ENCODE data around the gene CLHC1.
A peak's percentile ranks its signal among the peaks of the same experiment; 100 is the strongest.

CLHC1 gene

GRCh38 chr2:55153584-55154299 lies 78.4 kb downstream of the CLHC1 start:
- Histone ChIP-seq H3K79me2 (ENCODE audit: control insufficient read depth, insufficient read depth, low read length) (no peaks in the 10 kb centered on the region), H3K4ac (ENCODE audit: low read depth, low read length) (no peak overlapping the region), H3K27ac (ENCODE audit: low read depth, low read length) (no peak overlapping the region), H4K5ac (ENCODE audit: low read length) (no peak overlapping the region), H3K9ac (ENCODE audit: low read length) (no peak overlapping the region), H2BK120ac (ENCODE audit: low read depth, low read length) (no peak overlapping the region), H3K27me3 (ENCODE audit: insufficient read depth, low read length, poor library complexity) (no peaks in the 10 kb centered on the region), H3K18ac (ENCODE audit: low read length) (no peak overlapping the region), H4K8ac (ENCODE audit: low read depth, low read length) (no peak overlapping the region), H2BK15ac (replicated peaks; ENCODE audit: low read depth) (no peak overlapping the region), H3K4me1 (ENCODE audit: control insufficient read depth, low read depth, low read length) (peaks cover 16% of the 10 kb centered on the region), H3K56ac (ENCODE audit: low read length) (no peak overlapping the region), H3K23ac (ENCODE audit: low read length) (no peak overlapping the region), H3K4me2 (ENCODE audit: low read length) (no peak overlapping the region), H3K36me3 (ENCODE audit: control insufficient read depth, insufficient read depth, low read length) (no peaks in the 10 kb centered on the region), H3K4me3 (ENCODE audit: low read length) (no peak overlapping the region), H2AK5ac (ENCODE audit: low read length) (no peak overlapping the region), H2BK5ac (ENCODE audit: low read length) (no peak overlapping the region), H3K79me1 (ENCODE audit: low read length) (no peaks in the 10 kb centered on the region)
- no peak for DNase-seq
- no CpG with 5 or more reads among the region's 10 CpGs for WGBS (ENCODE audit: extremely low coverage, insufficient coverage, low lambda C conversion rate)

- Histone ChIP-seq H3K79me1 (ENCODE audit: low read length) (no peaks in the 10 kb centered on the region), H3K4ac (ENCODE audit: low read depth, low read length) (no peak overlapping the region), H3K4me3 (ENCODE audit: low read length) (no peak overlapping the region), H3K36me3 (ENCODE audit: control insufficient read depth, insufficient read depth, low read length) (no peaks in the 10 kb centered on the region), H4K8ac (ENCODE audit: low read depth, low read length) (no peak overlapping the region), H2BK120ac (ENCODE audit: low read depth, low read length) (no peak overlapping the region), H2BK5ac (ENCODE audit: low read length) (no peak overlapping the region), H3K4me2 (ENCODE audit: low read length) (no peak overlapping the region), H2AK5ac (ENCODE audit: low read length) (no peak overlapping the region), H3K18ac (ENCODE audit: low read length) (no peak overlapping the region), H3K79me2 (ENCODE audit: control insufficient read depth, insufficient read depth, low read length) (no peaks in the 10 kb centered on the region), H3K4me1 (ENCODE audit: control insufficient read depth, low read depth, low read length) (peaks cover 14% of the 10 kb centered on the region), H3K23ac (ENCODE audit: low read length) (no peak overlapping the region), H3K27ac (ENCODE audit: low read depth, low read length) (no peak overlapping the region), H4K5ac (ENCODE audit: low read length) (no peak overlapping the region), H2BK15ac (replicated peaks; ENCODE audit: low read depth) (no peak overlapping the region), H3K9ac (ENCODE audit: low read length) (no peak overlapping the region), H3K27me3 (ENCODE audit: insufficient read depth, low read length, poor library complexity) (no peaks in the 10 kb centered on the region), H3K56ac (ENCODE audit: low read length) (no peak overlapping the region)
- WGBS (ENCODE audit: extremely low coverage, insufficient coverage, low lambda C conversion rate), result no CpG with 5 or more reads among the region's 14 CpGs
- DNase-seq, result no peak
Measured at GRCh38 chr2:55152475-55153412, 79.3 kb downstream of the CLHC1 start.

GRCh38 chr2:55151733-55152433 lies 80.2 kb downstream of the CLHC1 start:
- Histone ChIP-seq H2BK5ac (ENCODE audit: low read length) (no peak overlapping the region), H3K27ac (ENCODE audit: low read depth, low read length) (no peak overlapping the region), H3K4me3 (ENCODE audit: low read length) (no peak overlapping the region), H3K9ac (ENCODE audit: low read length) (no peak overlapping the region), H3K4me1 (ENCODE audit: control insufficient read depth, low read depth, low read length) (peaks cover 7% of the 10 kb centered on the region), H3K56ac (ENCODE audit: low read length) (no peak overlapping the region), H2AK5ac (ENCODE audit: low read length) (no peak overlapping the region), H3K79me1 (ENCODE audit: low read length) (no peaks in the 10 kb centered on the region), H4K5ac (ENCODE audit: low read length) (no peak overlapping the region), H2BK120ac (ENCODE audit: low read depth, low read length) (no peak overlapping the region), H3K79me2 (ENCODE audit: control insufficient read depth, insufficient read depth, low read length) (no peaks in the 10 kb centered on the region), H3K36me3 (ENCODE audit: control insufficient read depth, insufficient read depth, low read length) (no peaks in the 10 kb centered on the region), H4K8ac (ENCODE audit: low read depth, low read length) (no peak overlapping the region), H3K4me2 (ENCODE audit: low read length) (no peak overlapping the region), H3K23ac (ENCODE audit: low read length) (no peak overlapping the region), H2BK15ac (replicated peaks; ENCODE audit: low read depth) (no peak overlapping the region), H3K27me3 (ENCODE audit: insufficient read depth, low read length, poor library complexity) (no peaks in the 10 kb centered on the region), H3K4ac (ENCODE audit: low read depth, low read length) (no peak overlapping the region), H3K18ac (ENCODE audit: low read length) (no peak overlapping the region)
- no peak for DNase-seq

- H2BK5ac ChIP-seq (ENCODE audit: low read length), result no peak overlapping the region
Measured at GRCh38 chr2:55150834-55151233, 81.3 kb downstream of the CLHC1 start.

GRCh38 chr2:55148269-55148668 lies 83.8 kb downstream of the CLHC1 start:
- Histone ChIP-seq H2AK5ac (ENCODE audit: low read length) (no peak overlapping the region), H2BK120ac (ENCODE audit: low read depth, low read length) (no peak overlapping the region), H4K8ac (ENCODE audit: low read depth, low read length) (no peak overlapping the region), H3K9ac (ENCODE audit: low read length) (no peak overlapping the region), H3K23ac (ENCODE audit: low read length) (no peak overlapping the region), H3K79me2 (ENCODE audit: control insufficient read depth, insufficient read depth, low read length) (no peaks in the 10 kb centered on the region), H3K4me2 (ENCODE audit: low read length) (no peak overlapping the region), H3K4me3 (ENCODE audit: low read length) (no peak overlapping the region), H2BK5ac (ENCODE audit: low read length) (no peak overlapping the region), H3K18ac (ENCODE audit: low read length) (no peak overlapping the region), H3K4me1 (ENCODE audit: control insufficient read depth, low read depth, low read length) (peaks cover 3% of the 10 kb centered on the region), H3K4ac (ENCODE audit: low read depth, low read length) (no peak overlapping the region), H3K27ac (ENCODE audit: low read depth, low read length) (no peak overlapping the region), H3K79me1 (ENCODE audit: low read length) (no peaks in the 10 kb centered on the region), H2BK15ac (replicated peaks; ENCODE audit: low read depth) (no peak overlapping the region), H3K36me3 (ENCODE audit: control insufficient read depth, insufficient read depth, low read length) (no peaks in the 10 kb centered on the region), H3K56ac (ENCODE audit: low read length) (no peak overlapping the region), H3K27me3 (ENCODE audit: insufficient read depth, low read length, poor library complexity) (no peaks in the 10 kb centered on the region), H4K5ac (ENCODE audit: low read length) (no peak overlapping the region)
- WGBS (ENCODE audit: extremely low coverage, insufficient coverage, low lambda C conversion rate), result no CpG with 5 or more reads among the region's 2 CpGs
- peak; percentile 37 for DNase-seq

More at GRCh38 chr2:55150834-55151233, 81.3 kb downstream of the CLHC1 start:
- DNase-seq, result no peak
- Histone ChIP-seq H3K4ac (ENCODE audit: low read depth, low read length) (no peak overlapping the region), H3K27me3 (ENCODE audit: insufficient read depth, low read length, poor library complexity) (no peaks in the 10 kb centered on the region), H3K79me1 (ENCODE audit: low read length) (no peaks in the 10 kb centered on the region), H3K4me1 (ENCODE audit: control insufficient read depth, low read depth, low read length) (peaks cover 3% of the 10 kb centered on the region), H3K23ac (ENCODE audit: low read length) (no peak overlapping the region), H2BK15ac (replicated peaks; ENCODE audit: low read depth) (no peak overlapping the region), H3K79me2 (ENCODE audit: control insufficient read depth, insufficient read depth, low read length) (no peaks in the 10 kb centered on the region), H3K56ac (ENCODE audit: low read length) (no peak overlapping the region), H3K4me3 (ENCODE audit: low read length) (no peak overlapping the region), H3K27ac (ENCODE audit: low read depth, low read length) (no peak overlapping the region), H2BK120ac (ENCODE audit: low read depth, low read length) (no peak overlapping the region), H4K5ac (ENCODE audit: low read length) (no peak overlapping the region), H2AK5ac (ENCODE audit: low read length) (no peak overlapping the region), H3K4me2 (ENCODE audit: low read length) (no peak overlapping the region), H4K8ac (ENCODE audit: low read depth, low read length) (no peak overlapping the region), H3K9ac (ENCODE audit: low read length) (no peak overlapping the region), H3K36me3 (ENCODE audit: control insufficient read depth, insufficient read depth, low read length) (no peaks in the 10 kb centered on the region), H3K18ac (ENCODE audit: low read length) (no peak overlapping the region)
- no CpG with 5 or more reads among the region's 3 CpGs for WGBS (ENCODE audit: extremely low coverage, insufficient coverage, low lambda C conversion rate)

Data from mesendoderm (in vitro differentiated cells).